Omental fat pad (tissue), 4 donors: Measurements from ENCODE around the gene BMP6. TPM values are rescaled to one million over a fixed set of nuclear protein-coding genes. Genes with fewer than 3 reads are reported as not detected.

Source experiments
- ATAC-seq: fragments of 150-250 bp; one replicate; pipeline ENCODE4 v1.9.1; 2016; ENCODE audit warnings: mild to moderate bottlenecking, moderate library complexity; ENCODE audit not compliant: low FRiP score
- DNase-seq: peaks from one replicate; pipeline ENCODE4 v3.0.0-alpha.2; 2019; ENCODE audit warnings: low spot score
- total RNA-seq, 4 donors: library from RNA; depleted of rRNA; stranded (reverse); fragments of >200 nt; gene quantifications; one replicate each; pipeline ENCODE4 v1.1.0, GENCODE V29; 2016
- TF ChIP-seq, protein P1 (sequence below), 3 donors: fragments of 450-650 bp; IDR thresholded peaks; one replicate each; pipeline ENCODE4 v1.5.1; 2016 to 2017; ENCODE audit warnings: antibody characterized with exemption in 3 of 3, mild to moderate bottlenecking in 3 of 3, moderate library complexity in 2 of 3

BMP6 gene
- total RNA-seq, 4 donors from 2014 or later = 4.6 to 72.2 (median 20.7) TPM

DNA sequence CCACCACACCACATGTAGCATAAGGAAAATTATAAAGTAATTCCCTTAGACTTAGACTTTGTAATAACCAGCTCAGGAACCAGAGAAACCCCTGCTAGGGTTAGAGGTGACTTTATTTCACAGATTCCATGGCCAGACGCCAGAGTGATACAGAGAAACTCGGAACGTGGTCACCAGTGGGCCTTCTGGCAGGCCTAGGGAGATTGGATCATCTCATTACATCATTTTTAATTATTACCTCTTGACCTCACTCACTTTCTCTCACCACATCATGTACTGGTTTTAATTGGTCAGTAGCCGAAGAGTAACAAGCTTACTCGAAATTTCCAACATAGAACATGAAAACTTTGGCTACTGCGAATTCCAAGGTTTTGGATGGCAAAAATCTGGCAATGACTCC, 72.9 kb downstream of the BMP6 start:
- no peak for ATAC-seq
- DNase-seq = no peak
- TF ChIP-seq, protein P1, sequence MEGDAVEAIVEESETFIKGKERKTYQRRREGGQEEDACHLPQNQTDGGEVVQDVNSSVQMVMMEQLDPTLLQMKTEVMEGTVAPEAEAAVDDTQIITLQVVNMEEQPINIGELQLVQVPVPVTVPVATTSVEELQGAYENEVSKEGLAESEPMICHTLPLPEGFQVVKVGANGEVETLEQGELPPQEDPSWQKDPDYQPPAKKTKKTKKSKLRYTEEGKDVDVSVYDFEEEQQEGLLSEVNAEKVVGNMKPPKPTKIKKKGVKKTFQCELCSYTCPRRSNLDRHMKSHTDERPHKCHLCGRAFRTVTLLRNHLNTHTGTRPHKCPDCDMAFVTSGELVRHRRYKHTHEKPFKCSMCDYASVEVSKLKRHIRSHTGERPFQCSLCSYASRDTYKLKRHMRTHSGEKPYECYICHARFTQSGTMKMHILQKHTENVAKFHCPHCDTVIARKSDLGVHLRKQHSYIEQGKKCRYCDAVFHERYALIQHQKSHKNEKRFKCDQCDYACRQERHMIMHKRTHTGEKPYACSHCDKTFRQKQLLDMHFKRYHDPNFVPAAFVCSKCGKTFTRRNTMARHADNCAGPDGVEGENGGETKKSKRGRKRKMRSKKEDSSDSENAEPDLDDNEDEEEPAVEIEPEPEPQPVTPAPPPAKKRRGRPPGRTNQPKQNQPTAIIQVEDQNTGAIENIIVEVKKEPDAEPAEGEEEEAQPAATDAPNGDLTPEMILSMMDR (IDR thresholded peaks at IDR 0.05) = no peak

DNA sequence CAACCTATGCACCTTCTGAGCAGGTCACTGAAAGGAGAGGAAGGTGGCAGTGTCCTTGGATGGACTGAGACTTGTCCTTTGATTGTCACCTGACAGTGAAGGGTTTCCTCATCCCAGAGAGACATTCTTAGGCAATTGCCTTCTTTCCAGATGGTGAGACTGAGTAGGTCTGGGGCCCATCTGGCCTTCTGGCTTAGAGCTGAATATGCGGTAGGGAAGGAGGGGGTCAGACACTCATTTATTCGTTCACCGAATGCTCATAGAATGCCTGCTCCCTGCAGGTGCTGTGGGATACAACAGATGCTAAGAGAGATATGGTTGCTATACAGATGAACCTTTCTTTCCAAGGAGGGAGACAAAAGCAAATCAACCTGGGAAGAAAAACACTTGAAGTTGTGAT, 76.8 kb downstream of the BMP6 start:
- DNase-seq (no peak), ATAC-seq (no peak)

DNA sequence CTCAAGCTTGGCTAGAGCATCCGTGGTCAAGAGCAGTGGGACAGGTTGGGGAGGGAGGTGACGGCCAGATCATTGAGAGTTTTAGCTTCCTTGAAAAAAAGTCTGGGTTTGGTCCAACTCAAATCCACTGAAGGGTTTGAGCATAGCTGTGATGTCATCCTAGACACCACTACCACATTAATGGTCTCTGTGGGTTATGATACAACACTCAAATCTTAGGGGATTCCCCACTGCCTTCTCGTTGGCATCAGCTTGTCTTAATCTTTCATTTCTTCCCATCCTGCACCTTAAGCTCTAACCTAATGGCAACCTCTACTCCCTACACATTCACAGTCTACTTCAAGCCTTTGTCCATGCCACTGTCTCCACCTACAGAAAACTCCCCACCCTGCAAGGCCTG, 77.3 kb downstream of the BMP6 start:
- TF ChIP-seq, protein P1 (IDR thresholded peaks at IDR 0.05) = no peak
- DNase-seq (no peak), ATAC-seq (no peak)

More for the DNA sequence above, 76.8 kb downstream of the BMP6 start:
- TF ChIP-seq, protein P1 (IDR thresholded peaks at IDR 0.05) = no peak

DNA sequence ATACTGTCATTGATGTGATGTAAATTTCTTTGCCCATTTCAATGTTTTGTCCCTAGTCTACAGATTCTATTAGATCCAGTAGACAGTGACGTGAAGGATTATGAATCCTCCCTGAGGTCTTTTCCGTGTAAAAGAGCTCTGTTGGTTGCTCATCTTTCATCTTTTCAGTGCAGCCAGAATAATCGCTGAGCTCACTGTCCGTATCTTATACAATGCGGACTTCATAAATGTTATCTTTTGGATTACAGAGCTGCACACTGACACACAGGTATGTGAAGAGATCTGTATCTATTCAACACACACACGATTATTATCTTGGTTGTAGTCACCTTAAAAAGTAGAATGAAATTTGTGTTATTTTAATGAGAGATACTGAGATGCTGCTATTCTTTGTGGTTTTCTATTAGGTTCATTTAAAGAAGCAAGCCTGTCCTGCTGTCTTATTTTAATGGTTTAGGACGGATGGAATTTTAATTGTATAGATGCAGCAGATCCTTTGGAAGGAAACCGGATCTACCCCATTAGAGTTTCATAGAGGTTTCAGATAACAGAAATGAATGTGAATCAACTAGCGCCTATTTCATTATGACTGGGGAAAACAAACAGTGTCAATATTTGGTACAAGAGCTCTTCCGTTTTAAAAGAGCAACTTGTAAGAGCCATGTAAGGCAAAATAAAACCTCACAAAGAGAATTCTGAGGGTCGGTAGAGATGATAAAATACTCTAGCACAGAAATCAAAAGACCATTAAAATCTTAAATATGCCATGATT, 79.4 kb downstream of the BMP6 start:
- ATAC-seq = no peak
- TF ChIP-seq, protein P1 (IDR thresholded peaks at IDR 0.05) = no peak
- DNase-seq = no peak

DNA sequence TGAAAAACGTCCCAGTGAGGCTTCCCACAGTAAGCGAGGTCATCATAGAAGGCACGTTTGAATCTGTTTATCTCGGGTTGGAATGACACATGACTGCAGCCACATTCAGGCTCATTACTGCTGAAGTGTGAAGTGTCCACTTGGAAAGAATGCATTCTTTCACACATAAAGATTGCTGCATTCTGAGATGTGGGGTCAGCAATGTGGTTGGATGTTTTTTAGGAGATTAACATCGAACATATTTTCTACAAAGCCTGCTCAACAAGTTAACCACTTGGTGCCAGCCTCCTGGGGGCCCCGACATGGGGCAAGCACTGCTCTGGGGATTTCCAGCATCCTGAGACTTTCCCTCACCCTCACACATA, 79.9 kb downstream of the BMP6 start:
- DNase-seq (no peak), ATAC-seq (no peak)
- TF ChIP-seq, protein P1 (IDR thresholded peaks at IDR 0.05) = no peak

DNA sequence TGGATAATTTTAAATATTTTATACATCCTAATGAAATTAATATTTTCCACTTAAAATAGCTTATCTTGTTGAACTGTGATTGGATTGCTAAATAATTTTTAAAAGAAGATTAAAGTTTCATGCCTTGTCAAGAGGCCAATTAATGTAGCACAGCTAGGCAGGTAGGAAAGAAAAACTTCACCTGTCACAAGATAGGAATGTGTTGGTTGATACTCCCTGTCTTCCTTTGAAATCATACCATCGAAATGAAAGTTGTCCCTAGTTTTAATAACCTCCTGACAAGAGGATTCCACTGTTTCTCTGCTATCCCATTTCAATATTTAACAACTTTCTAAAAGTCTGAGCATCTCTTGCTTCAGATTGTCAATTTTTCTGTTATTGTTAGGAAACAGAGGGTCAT, 80.8 kb downstream of the BMP6 start:
- TF ChIP-seq, protein P1 (IDR thresholded peaks at IDR 0.05) = no peak
- DNase-seq (no peak), ATAC-seq (no peak)

DNA sequence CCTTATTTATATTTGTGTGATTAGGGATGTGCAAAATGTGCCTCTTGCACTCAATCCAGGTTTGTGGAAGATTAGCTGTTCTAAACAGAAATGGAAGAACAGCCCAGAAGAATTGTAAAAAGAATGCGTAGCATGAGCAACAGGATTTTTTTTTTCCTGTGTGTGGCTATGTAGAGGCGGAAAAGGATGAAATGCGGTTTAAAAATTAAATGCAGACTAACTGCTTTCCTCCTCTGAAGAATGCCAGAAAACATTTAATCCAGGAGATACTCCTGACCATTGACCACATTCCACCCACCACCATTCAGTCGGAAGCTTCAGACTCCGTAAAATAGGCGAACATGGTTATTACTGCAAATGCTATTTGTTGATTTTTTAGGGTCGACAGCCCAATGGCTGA, 83.4 kb downstream of the BMP6 start:
- no peak for ATAC-seq
- TF ChIP-seq, protein P1 (IDR thresholded peaks at IDR 0.05) = no peak
- DNase-seq = no peak
